NCI-H69 (cell line): ENCODE measurements around the gene TELO2.
A peak's percentile ranks its signal among the peaks of the same experiment; 100 is the strongest.
"Not testable (repeated sequence)": the region's sequence is repeated elsewhere in the genome, so short reads cannot be mapped to it uniquely, and the experiment has no call there.

Source experiments
- DNase-seq: peaks from one replicate; lab custom pipeline; 2025; lab: John Stamatoyannopoulos, UW

Gene TELO2

GRCh38 chr16:1457489-1458245, 35.5 kb upstream of the TELO2 start:
- no peak for DNase-seq

GRCh38 chr16:1458336-1458976, 34.7 kb upstream of the TELO2 start:
- no peak for DNase-seq

- no peak for DNase-seq
These were observed 34.2 kb upstream of the TELO2 start for GRCh38 chr16:1458977-1459341.

DNA sequence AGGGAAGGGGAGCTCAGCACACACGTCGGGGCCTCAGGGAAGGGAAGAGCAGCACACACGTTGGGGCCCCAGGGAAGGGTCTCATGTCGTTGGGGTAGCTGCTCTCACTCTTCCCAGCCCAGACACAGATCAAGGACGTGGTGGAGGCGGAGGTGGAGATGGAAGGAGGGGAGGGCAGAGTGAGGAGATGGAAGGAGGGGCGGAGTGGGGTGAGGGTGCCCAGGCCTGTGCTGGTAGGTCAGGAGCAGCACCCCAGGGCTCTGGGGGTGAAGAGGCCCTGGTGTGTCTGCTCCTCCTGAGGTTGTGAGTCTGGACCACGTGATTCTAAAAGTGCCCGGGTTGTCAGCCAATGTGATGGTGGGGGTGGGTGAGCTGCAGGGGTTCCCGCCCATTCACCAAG, 33.2 kb upstream of the TELO2 start:
- no peak for DNase-seq

DNA sequence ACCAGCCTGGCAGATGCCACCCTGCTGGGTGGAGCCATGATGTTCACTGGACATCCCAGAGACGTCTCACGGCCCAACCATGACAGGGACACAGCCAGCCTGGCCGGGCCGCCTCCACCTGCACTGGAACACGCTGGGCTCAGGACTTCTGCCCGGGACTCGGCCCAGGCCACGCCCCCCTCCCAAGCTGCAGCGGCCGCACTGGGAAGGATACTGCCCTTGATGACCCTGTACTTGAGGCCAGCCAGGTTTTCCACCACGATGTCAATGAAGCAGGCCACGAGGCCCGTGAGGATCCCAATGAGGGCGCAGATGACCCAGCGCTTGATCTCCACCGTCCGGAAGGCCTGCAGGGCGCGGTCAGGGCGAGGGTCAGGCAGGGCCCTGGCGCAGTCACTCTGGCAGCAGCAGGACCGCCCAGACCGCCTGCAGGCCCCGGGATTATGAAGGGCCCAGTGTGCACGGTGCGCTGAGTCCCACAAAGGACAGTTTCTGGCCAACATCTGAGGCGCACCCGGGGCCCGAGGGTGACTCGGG, 32.5 kb upstream of the TELO2 start:
- no peak for DNase-seq

DNA sequence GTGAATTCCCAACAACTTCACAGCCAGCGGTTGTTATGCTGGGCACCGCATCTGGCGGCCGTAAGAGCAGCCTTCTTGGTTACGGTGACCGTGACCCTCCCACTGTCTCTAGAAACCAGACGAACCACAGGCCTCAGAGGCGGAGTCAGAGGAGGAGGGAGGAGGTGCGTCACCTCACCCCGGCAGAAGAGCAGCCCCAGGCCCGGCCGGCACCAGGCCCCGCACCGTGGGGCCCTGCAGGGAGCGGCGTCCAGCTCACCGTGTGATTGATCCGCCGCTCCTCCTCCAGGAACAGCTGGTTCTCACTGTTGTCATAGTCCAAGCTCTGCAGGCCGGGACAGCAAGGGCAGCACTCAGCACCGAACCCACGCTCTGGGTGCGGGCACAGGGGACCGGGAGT, 32.0 kb upstream of the TELO2 start:
- DNase-seq, result no peak

- no peak for DNase-seq
These were observed 28.8 kb upstream of the TELO2 start for GRCh38 chr16:1464196-1464893.

DNA sequence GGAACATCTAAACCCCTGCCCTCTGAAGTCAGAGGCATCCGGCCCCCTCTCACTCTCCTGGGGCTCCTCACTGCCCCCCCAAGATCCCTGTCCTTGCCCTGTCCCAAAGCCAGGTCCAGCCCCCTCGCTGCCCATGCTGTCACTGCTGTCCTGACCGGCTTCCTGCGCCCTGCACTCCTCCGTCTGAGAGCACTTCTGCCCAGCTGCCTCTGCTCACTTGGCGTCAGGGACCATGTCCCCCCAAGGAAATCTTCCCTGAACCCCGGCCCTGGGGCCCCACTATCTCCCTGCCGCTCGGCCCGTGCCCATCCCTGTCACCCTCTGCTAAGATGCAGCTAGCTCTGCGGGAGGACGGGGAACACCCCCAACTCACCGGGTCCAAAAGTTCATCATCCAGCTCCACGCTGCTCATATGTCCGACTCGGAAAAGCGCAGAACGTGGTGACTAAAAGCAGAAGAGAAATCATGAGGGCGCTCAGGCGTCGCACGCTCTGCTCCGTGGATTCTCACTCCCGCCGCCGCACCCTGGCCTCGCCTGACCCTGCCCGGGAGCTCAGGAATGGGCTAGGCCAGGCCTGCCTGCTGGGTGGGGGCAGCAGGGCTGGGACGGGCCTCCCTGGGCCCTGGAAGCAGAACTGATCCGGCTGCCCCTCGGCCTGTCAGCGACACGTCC, 28.1 kb upstream of the TELO2 start:
- DNase-seq, result no peak

DNA sequence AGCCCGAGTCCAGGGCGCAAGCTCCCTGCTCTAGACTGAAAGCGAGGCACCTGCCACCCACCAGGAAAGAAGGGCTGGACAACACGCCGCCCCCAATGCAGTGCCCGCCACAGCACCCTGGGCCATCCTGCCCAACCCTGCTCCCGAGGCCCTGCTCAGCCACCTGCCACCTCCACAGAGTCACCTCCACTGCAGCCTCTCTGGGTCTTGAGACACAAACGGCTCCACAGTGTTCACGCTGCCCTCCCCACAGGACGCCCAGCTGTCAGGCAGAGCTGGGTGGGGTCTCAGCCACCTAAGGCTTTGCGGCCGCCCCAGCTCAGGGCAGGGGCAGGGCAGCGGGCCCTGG, 27.6 kb upstream of the TELO2 start:
- no peak for DNase-seq

- no peak for DNase-seq
These were observed 27.1 kb upstream of the TELO2 start for GRCh38 chr16:1466054-1466453.

- no peak for DNase-seq
These were observed 26.1 kb upstream of the TELO2 start for GRCh38 chr16:1466968-1467521.

DNA sequence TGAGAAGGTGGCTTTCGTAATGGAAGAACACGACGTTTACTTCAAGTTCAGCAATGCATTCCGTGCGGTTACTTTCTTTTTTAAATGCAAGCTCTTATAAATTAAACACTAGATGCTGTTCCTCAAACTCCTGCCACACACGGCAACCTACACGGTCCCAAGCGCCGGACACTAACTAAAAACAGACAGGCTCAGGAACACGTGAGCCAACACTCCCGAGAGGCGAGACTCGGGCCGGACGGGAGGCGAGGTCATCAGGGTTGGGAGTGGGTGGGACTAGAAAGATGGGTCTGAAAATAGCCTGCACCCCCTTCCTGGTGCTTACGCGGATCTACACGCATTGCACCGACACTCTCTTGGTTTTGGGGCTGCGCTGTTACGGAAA, 24.7 kb upstream of the TELO2 start:
- DNase-seq, result no peak

DNA sequence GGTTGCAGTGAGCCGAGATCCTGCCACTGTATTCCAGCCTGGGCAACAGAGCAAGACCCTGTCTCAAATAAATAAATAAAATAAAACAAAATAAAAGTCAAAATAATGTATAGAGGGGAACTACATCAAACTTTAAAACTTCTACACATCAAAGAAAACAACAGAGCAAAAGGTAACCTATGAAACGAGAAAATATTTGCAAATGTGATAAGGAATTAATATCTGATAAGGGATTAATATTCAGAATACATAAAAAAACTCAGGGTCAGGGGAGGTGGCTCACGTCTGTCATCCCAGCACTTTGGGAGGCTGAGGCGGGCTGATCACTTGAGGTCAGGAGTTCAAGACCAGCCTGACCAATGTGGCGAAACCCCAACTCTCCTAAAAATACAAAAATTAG, 24.0 kb upstream of the TELO2 start:
- not testable (repeated sequence) for DNase-seq

GRCh38 chr16:1469693-1470201, 23.4 kb upstream of the TELO2 start:
- no peak for DNase-seq

GRCh38 chr16:1470481-1471251, 22.5 kb upstream of the TELO2 start:
- DNase-seq, result no peak

DNA sequence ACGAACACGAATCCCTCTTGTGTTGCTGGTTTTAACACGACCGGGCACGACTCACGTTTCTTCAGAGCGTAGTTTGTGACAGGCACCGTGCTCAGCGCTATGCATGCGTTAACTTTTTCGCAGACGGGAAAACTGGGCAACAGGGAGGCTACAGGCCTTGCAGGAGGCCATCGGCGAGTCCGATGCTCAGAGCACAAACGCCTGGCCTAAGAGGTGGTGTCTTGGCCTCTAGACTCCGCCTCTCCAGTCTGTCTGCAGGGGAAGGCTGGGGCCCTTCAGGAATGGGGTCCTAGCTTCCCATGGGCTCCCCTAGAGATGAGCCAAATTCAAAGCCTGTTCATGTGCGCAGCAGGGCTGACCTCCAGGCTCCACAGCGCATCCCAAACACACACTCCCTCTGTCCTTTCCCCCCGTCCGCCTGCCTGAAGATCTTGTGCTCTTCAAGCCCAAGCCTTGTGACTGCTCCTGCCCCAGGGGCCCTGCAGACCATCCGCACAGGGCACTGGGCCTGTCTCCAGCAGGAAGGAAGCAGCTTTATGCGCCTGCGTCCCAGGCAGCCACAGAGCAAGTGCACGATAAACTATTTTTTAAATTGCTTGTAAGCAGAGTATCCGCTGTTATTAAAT, 21.5 kb upstream of the TELO2 start:
- no peak for DNase-seq

DNA sequence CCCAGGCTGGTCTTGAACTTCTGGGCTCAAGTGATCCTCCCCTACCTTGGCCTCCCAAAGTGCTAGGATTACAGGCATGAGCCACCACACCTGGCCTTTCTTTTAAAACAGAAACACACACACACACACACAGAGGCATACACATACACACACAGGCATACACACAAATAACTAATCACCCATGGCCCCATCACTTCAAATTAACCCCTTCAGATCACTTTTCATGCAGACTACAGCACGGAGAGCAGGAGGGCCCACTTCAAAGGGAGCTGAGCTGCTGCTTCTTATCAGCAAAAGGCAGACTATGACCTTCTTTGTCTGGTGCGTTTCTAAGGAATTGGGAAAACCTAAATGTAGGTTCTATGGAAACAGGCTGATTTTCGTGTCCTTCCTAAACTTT, 20.2 kb upstream of the TELO2 start:
- no peak for DNase-seq

- DNase-seq, result peak; percentile 40
These were observed 18.9 kb upstream of the TELO2 start for GRCh38 chr16:1474082-1474795.

DNA sequence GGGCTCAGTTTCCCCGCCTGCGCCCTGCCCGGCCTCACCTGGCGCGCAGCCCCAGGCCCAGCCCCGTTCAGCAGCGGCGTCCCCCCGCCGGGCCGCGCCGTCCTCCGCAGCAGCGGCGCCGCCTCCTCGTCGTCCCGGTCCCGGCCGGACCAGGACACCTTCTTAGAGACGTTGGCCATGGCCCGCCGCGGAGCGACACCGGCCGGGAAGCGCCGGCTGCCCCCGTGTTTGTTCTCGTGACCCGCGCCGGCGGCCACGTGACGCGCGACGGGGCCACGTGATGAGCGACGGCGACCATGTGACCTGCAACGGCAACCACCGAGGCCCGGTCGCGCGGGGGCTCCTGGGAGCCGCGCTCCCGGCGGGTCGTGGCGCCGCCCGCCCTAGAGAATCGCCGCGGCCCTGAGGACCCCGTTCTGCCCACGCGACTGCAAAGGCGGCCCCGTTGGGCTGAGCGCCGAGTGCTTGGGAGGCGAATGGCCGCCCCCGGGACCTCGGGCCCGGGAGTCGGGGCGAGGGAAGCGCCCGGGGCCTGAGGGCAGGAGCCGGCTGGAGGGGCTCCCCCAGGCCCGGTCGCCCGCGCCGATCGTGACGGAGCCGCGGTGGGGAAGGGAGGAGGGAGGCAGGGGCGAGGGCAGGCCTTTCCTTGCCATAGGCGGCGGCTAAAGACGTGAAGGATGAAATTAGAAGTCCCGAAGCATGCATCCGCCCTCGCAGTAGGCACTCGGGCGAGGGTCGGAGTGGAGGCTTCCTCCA, 18.2 kb upstream of the TELO2 start, which contains the start of gene CLCN7:
CLCN7 (minus strand) TSS at position 233 of the 756 bp plus-strand sequence; CDS start at position 179, 54 bp downstream.
- peak; percentile 93 for DNase-seq
